H1 (cell line): Measurements from ENCODE around the gene KIF22.

Source experiments
- ASH2L ChIP-seq: fragments of 200-600, 300-600 bp; sonication (generic); IDR thresholded peaks from one replicate; pipeline ENCODE4 v1.7.1; 2017; ENCODE audit warnings: low read length
- CHD1 ChIP-seq: IDR thresholded peaks from 2 replicates; pipeline ENCODE4 v1.6.1; 2012; ENCODE audit warnings: low read depth, low read length, improper control_type of control experiment
- EZH2 ChIP-seq: fragments of 200-600 bp; sonication (generic); IDR thresholded peaks from 2 replicates; pipeline ENCODE4 v1.7.1; 2012; ENCODE audit warnings: low read depth, mild to moderate bottlenecking, moderate library complexity, low read length, inconsistent platforms; ENCODE audit not compliant: severe bottlenecking
- JUND ChIP-seq: IDR thresholded peaks from 2 replicates; pipeline ENCODE4 v1.6.1; 2011; ENCODE audit warnings: mild to moderate bottlenecking, improper control_type of control experiment, low read length
- NRF1 ChIP-seq: IDR thresholded peaks from 2 replicates; pipeline ENCODE4 v1.6.1; 2011; ENCODE audit warnings: mild to moderate bottlenecking, low read depth, low read length, improper control_type of control experiment
- SIRT6 ChIP-seq: IDR thresholded peaks from one replicate; pipeline ENCODE4 v1.7.1; 2012; ENCODE audit warnings: low read length, inconsistent platforms
- SP2 ChIP-seq: IDR thresholded peaks from 2 replicates; pipeline ENCODE4 v1.6.1; 2012; ENCODE audit warnings: mild to moderate bottlenecking, low read length, inconsistent platforms
- YY1 ChIP-seq: IDR thresholded peaks from 2 replicates; pipeline ENCODE4 v1.6.1; 2011; ENCODE audit warnings: low read depth, mild to moderate bottlenecking, low read length
- TF ChIP-seq, protein P1 (sequence below): IDR thresholded peaks from 2 replicates; pipeline ENCODE4 v1.6.1; 2012; ENCODE audit warnings: low read length, inconsistent platforms
- TF ChIP-seq, protein P2 (sequence below), 3 experiments: IDR thresholded peaks; 1 replicate in 2 of 3; 2 replicates in 1 of 3; pipeline versions ENCODE4 v1.5.1 to v1.6.1; 2011; ENCODE audit warnings: low read length in 3 of 3, mild to moderate bottlenecking in 3 of 3, inconsistent platforms in 2 of 3, low read depth in 1 of 3, moderate library complexity in 1 of 3; ENCODE audit not compliant: insufficient read depth in 1 of 3; ENCODE audit errors: control extremely low read depth in 1 of 3
- TF ChIP-seq, protein P3 (sequence below): IDR thresholded peaks from 2 replicates; pipeline ENCODE4 v1.6.1; 2012; ENCODE audit warnings: inconsistent platforms

DNA sequence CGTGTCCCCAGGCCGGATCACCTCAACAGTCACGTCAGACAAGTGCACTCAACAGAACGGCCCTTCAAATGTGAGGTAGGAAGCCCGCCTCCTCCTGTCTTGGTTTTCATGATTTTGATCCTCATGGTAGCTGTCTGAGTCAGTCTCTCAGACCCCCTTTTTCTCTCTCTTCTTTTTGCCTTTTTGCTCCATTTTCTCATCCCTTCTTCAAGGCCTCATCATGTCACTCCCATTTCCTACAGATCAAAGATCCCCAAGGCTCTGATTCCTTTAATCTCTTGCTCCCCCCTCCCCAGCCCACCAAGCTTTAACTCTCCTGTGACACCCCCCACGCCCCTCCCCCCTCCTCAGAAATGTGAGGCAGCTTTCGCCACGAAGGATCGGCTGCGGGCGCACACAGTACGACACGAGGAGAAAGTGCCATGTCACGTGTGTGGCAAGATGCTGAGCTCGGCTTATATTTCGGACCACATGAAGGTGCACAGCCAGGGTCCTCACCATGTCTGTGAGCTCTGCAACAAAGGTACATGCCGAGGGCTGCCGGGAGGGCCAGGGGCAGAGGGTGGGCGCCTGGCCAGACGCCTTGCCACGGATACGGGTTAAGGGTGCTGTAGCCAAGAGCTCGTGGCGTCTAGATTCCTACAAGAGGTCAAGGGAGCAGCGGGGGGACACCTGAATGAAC lies 17.8 kb downstream of the KIF22 start:
- TF ChIP-seq, protein P1, sequence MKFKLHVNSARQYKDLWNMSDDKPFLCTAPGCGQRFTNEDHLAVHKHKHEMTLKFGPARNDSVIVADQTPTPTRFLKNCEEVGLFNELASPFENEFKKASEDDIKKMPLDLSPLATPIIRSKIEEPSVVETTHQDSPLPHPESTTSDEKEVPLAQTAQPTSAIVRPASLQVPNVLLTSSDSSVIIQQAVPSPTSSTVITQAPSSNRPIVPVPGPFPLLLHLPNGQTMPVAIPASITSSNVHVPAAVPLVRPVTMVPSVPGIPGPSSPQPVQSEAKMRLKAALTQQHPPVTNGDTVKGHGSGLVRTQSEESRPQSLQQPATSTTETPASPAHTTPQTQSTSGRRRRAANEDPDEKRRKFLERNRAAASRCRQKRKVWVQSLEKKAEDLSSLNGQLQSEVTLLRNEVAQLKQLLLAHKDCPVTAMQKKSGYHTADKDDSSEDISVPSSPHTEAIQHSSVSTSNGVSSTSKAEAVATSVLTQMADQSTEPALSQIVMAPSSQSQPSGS = no peak
- TF ChIP-seq SP2 (no peak), NRF1 (no peak), ASH2L (no peak), EZH2 (no peak), YY1 (no peak), SIRT6 (no peak), CHD1 (no peak), JUND (no peak)
- TF ChIP-seq, protein P2, sequence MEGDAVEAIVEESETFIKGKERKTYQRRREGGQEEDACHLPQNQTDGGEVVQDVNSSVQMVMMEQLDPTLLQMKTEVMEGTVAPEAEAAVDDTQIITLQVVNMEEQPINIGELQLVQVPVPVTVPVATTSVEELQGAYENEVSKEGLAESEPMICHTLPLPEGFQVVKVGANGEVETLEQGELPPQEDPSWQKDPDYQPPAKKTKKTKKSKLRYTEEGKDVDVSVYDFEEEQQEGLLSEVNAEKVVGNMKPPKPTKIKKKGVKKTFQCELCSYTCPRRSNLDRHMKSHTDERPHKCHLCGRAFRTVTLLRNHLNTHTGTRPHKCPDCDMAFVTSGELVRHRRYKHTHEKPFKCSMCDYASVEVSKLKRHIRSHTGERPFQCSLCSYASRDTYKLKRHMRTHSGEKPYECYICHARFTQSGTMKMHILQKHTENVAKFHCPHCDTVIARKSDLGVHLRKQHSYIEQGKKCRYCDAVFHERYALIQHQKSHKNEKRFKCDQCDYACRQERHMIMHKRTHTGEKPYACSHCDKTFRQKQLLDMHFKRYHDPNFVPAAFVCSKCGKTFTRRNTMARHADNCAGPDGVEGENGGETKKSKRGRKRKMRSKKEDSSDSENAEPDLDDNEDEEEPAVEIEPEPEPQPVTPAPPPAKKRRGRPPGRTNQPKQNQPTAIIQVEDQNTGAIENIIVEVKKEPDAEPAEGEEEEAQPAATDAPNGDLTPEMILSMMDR (IDR thresholded peaks at IDR 0.05; ENCODE audit: control extremely low read depth in 1 of 3, insufficient read depth in 1 of 3, low read depth in 1 of 3, low read length in 3 of 3) = no peak
- TF ChIP-seq, protein P3, sequence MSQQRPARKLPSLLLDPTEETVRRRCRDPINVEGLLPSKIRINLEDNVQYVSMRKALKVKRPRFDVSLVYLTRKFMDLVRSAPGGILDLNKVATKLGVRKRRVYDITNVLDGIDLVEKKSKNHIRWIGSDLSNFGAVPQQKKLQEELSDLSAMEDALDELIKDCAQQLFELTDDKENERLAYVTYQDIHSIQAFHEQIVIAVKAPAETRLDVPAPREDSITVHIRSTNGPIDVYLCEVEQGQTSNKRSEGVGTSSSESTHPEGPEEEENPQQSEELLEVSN = no peak
